Colonic mucosa (tissue), 4 donors: ENCODE results near the gene SMTNL2. TPM values are rescaled to one million over a fixed set of nuclear protein-coding genes. Genes with fewer than 3 reads are reported as not detected.

Experiments
- DNase-seq: peaks from one replicate; pipeline ENCODE4 v3.0.0-alpha.2; 2020
- H3K27ac ChIP-seq: fragments of 200-600 bp; one replicate; pipeline ENCODE4 v1.8.0; 2021
- H3K27me3 ChIP-seq: fragments of 200-600 bp; one replicate; pipeline ENCODE4 v1.8.0; 2021
- H3K36me3 ChIP-seq: fragments of 200-600 bp; one replicate; pipeline ENCODE4 v1.8.0; 2021
- H3K4me1 ChIP-seq: fragments of 200-600 bp; one replicate; pipeline ENCODE4 v1.8.0; 2021; ENCODE audit warnings: mild to moderate bottlenecking
- H3K4me3 ChIP-seq: fragments of 200-600 bp; one replicate; pipeline ENCODE4 v1.8.0; 2021
- H3K9ac ChIP-seq, 2 donors: one replicate each; pipeline ENCODE4 v1.7.0; 2013; ENCODE audit warnings: control low read depth in 2 of 2, low read depth in 2 of 2, low read length in 2 of 2
- H3K9me3 ChIP-seq: fragments of 200-600 bp; one replicate; pipeline ENCODE4 v1.8.0; 2021
- intact Hi-C: fragments of 100-400 bp; cut with DNase I; formaldehyde crosslinking; loops from one replicate; pipeline ENCODE4 v1.14.1; 2022
- total RNA-seq, 2 donors: library from RNA; stranded (reverse); fragmentation: NEBNext Ultra II Directional in 1 of 2; extraction: Animal tissue kit (Norgen Biotek cat#: 25700) in 1 of 2; gene quantifications; one replicate each; pipeline ENCODE4 v1.2.1, GENCODE V29; 2021
- TF ChIP-seq, protein P1 (sequence below): fragments of 200-600 bp; IDR thresholded peaks from one replicate; pipeline ENCODE4 v1.8.0; 2022; ENCODE audit warnings: antibody characterized with exemption, mild to moderate bottlenecking
- donor health status: healthy.
- donor health status: DM: no; HTN: no; CAD: no.
- donor health status: DM: no; HTN: no; CAD: no.

SMTNL2 gene
- total RNA-seq, 2 donors from 2014 or later: 0.27 TPM; not detected in 1

DNA sequence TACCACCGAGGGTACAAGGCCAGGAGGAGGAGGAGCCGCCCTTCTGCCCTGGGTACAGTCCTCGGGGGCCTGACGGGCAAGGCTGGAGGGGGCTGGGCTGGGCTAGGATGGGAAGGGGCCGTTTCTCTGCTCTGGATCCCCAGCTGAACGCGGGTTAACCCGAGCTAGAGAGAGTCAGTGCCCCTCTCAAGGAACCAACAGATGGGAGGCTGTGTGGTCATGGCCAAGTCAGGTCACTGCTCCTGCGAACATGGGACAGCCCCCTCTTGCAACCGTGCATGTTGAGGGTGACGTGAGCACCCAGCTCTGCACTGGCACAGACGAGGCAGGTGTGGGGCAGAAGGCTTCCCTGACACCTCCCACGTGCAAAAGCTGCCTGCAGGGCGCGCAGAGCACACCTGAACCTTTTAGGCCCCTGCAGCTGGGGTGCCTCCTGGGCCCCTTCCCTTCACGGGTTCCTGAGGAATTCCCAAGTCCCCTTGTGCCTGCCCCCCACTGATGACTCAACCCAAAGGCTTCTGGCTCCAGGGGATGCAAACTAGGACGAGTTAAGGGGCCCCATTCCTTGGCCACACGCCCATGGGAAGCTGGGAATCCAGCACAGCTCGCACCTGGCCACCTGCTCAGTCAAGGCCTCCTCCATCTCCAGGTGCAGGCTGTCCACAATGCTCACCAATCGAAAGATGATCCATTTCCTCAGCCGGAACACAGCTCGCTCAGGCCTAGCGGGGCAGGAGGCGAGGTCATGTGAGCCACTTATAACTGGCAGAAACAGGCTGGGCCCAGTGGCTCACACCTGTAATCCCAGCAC is 35.4 kb upstream of the SMTNL2 start:
- Histone ChIP-seq H3K9me3 (no peaks in the 10 kb centered on the region), H3K36me3 (peaks cover 31% of the 10 kb centered on the region), H3K27ac (no peak overlapping the region), H3K9ac (no peak overlapping the region), H3K4me1 (peaks cover under 1% of the 10 kb centered on the region), H3K4me3 (no peak overlapping the region), H3K27me3 (no peaks in the 10 kb centered on the region)
- intact Hi-C loops: no loop called here
- DNase-seq: no peak
- TF ChIP-seq, protein P1, sequence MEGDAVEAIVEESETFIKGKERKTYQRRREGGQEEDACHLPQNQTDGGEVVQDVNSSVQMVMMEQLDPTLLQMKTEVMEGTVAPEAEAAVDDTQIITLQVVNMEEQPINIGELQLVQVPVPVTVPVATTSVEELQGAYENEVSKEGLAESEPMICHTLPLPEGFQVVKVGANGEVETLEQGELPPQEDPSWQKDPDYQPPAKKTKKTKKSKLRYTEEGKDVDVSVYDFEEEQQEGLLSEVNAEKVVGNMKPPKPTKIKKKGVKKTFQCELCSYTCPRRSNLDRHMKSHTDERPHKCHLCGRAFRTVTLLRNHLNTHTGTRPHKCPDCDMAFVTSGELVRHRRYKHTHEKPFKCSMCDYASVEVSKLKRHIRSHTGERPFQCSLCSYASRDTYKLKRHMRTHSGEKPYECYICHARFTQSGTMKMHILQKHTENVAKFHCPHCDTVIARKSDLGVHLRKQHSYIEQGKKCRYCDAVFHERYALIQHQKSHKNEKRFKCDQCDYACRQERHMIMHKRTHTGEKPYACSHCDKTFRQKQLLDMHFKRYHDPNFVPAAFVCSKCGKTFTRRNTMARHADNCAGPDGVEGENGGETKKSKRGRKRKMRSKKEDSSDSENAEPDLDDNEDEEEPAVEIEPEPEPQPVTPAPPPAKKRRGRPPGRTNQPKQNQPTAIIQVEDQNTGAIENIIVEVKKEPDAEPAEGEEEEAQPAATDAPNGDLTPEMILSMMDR: no peak

GRCh38 chr17:4549781-4550533 is 34.4 kb upstream of the SMTNL2 start:
- Histone ChIP-seq H3K4me3 (no peak overlapping the region), H3K27me3 (no peaks in the 10 kb centered on the region), H3K9ac (no peak overlapping the region), H3K4me1 (peaks cover 9% of the 10 kb centered on the region), H3K9me3 (no peaks in the 10 kb centered on the region), H3K36me3 (peaks cover 26% of the 10 kb centered on the region), H3K27ac (no peak overlapping the region)
- TF ChIP-seq, protein P1: no peak
- DNase-seq: no peak
- intact Hi-C loops: no loop called here

GRCh38 chr17:4550534-4551039 is 33.7 kb upstream of the SMTNL2 start:
- Histone ChIP-seq H3K27ac (no peak overlapping the region), H3K9me3 (no peaks in the 10 kb centered on the region), H3K4me3 (no peak overlapping the region), H3K27me3 (no peaks in the 10 kb centered on the region), H3K36me3 (peaks cover 26% of the 10 kb centered on the region), H3K4me1 (peaks cover 9% of the 10 kb centered on the region), H3K9ac (no peak overlapping the region)
- TF ChIP-seq, protein P1: no peak
- DNase-seq: no peak
- intact Hi-C loops: no loop called here

DNA sequence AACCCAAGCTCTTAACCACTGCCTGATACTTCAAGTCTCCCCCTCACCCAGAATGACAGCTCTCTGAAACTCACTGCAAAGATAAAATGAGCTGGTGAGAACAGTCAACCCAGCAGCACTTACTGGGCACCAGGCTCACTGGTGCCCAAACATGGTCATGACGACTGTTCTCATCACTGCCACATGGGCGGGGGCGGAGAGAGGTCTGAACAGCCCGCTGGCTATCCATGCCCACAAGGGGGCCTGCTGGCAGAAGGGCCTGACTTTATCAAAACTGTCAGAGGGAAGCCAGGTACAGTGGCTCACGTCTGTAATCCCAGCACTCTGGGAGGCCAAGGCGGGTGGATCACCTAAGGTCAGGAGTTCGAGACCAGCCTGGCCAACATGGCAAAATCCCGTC is 33.2 kb upstream of the SMTNL2 start:
- intact Hi-C loops: no loop called here
- H3K36me3 ChIP-seq: peaks cover 26% of the 10 kb centered on the region
- no peaks in the 10 kb centered on the region for H3K27me3 ChIP-seq
- no peak overlapping the region for H3K4me3 ChIP-seq
- TF ChIP-seq, protein P1: no peak
- no peak overlapping the region for H3K27ac ChIP-seq
- no peak overlapping the region for H3K9ac ChIP-seq
- H3K9me3 ChIP-seq: no peaks in the 10 kb centered on the region
- no peak for DNase-seq
- peaks cover 9% of the 10 kb centered on the region for H3K4me1 ChIP-seq

GRCh38 chr17:4551796-4552525 is 32.4 kb upstream of the SMTNL2 start:
- no peak overlapping the region for H3K27ac ChIP-seq
- H3K9ac ChIP-seq: no peak overlapping the region
- TF ChIP-seq, protein P1: no peak
- no peak overlapping the region for H3K4me3 ChIP-seq
- peaks cover 26% of the 10 kb centered on the region for H3K36me3 ChIP-seq
- no peaks in the 10 kb centered on the region for H3K27me3 ChIP-seq
- H3K9me3 ChIP-seq: no peaks in the 10 kb centered on the region
- intact Hi-C loops: no loop called here
- no peak for DNase-seq
- H3K4me1 ChIP-seq: peaks cover 9% of the 10 kb centered on the region
